Heart left ventricle (tissue), 13 donors: ENCODE results near the gene OVOL2.

Experiments
- POLR2A ChIP-seq, 2 donors: fragments of 450-650 bp; IDR thresholded peaks; one replicate each; pipeline ENCODE4 v1.6.1; 2017; ENCODE audit warnings: antibody characterized with exemption in 2 of 2, mild to moderate bottlenecking in 2 of 2, moderate library complexity in 2 of 2
- TF ChIP-seq, protein P1 (sequence below), 12 donors: fragments of 200-600 bp; sonication (generic) in 4 of 12; IDR thresholded peaks; one replicate each; pipeline versions ENCODE4 v1.5.0 to v1.8.0; 2018 to 2022; ENCODE audit warnings: antibody characterized with exemption in 12 of 12, mild to moderate bottlenecking in 5 of 12
- donor health status: ischemic (EF 13 %, LVEDD 7.1; RV severe dilation, severe dysfunction).
- donor health status: DM: no; HTN: yes; CAD: no.
- donor health status: DM: no; HTN: no; CAD: no.
- donor health status: ischemic (EF 25% LVEDD 6.9; RV normal size, moderate dysfunction).
- donor health status: ischemic (EF 25% LVEDD 5.7; RV mildly dilated, moderate dysfunction).
- donor health status: ischemic (EF 35%, LVEDD 5.7; RV mildly dilated, moderate dysfunction).
- donor health status: nonischemic (EF 11% LVEDD 7.7; RV severe dilation, severe dysfunction).
- donor health status: DM: yes; HTN: yes; CAD: no.
- donor health status: PGD.
- donor health status: ischemic (EF 29% LVEDD 5.4; RV normal size, mild dysfunction).
- donor health status: nonischemic (EF 23%, LVEDD 6.1; RV moderate dilation, normal function).

DNA sequence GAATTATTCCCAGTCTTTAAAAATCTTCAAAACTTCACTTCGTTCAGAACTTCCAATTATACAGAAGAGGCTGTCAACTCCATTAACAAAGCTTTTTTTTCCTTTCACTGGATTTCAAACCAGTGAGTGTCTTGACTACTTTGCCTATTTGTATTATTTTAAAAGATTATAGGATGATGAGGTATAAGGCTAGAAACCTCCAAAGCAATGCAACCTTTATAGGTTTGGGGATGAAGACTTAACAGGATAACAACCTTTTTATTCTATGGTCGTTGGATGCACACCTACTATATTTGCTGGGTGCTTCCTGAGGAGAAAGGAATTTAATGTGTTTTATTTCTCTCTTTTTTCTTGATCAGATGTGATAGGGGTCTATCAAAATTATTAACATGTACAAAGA is 1.9 kb upstream of the OVOL2 start:
- TF ChIP-seq, protein P1, sequence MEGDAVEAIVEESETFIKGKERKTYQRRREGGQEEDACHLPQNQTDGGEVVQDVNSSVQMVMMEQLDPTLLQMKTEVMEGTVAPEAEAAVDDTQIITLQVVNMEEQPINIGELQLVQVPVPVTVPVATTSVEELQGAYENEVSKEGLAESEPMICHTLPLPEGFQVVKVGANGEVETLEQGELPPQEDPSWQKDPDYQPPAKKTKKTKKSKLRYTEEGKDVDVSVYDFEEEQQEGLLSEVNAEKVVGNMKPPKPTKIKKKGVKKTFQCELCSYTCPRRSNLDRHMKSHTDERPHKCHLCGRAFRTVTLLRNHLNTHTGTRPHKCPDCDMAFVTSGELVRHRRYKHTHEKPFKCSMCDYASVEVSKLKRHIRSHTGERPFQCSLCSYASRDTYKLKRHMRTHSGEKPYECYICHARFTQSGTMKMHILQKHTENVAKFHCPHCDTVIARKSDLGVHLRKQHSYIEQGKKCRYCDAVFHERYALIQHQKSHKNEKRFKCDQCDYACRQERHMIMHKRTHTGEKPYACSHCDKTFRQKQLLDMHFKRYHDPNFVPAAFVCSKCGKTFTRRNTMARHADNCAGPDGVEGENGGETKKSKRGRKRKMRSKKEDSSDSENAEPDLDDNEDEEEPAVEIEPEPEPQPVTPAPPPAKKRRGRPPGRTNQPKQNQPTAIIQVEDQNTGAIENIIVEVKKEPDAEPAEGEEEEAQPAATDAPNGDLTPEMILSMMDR (IDR thresholded peaks at IDR 0.05): no peak
- no peak for TF ChIP-seq POLR2A (IDR thresholded peaks at IDR 0.05)
